SIG-M5 (cell line): ENCODE results near the gene SGK1.
"Not testable (repeated sequence)": the region's sequence is repeated elsewhere in the genome, so short reads cannot be mapped to it uniquely, and the experiment has no call there.

Source experiments
- DNase-seq: peaks from one replicate; lab custom pipeline; 2025; lab: John Stamatoyannopoulos, UW

Gene SGK1

GRCh38 chr6:134190883-134191282 is 127.0 kb downstream of the SGK1 start:
- no peak for DNase-seq

GRCh38 chr6:134187751-134188150 is 130.2 kb downstream of the SGK1 start:
- DNase-seq, result no peak

- DNase-seq, result no peak
These were observed 130.8 kb downstream of the SGK1 start for GRCh38 chr6:134187154-134187553.

GRCh38 chr6:134186355-134186754 is 131.6 kb downstream of the SGK1 start:
- no peak for DNase-seq

- no peak for DNase-seq
These were observed 132.6 kb downstream of the SGK1 start for GRCh38 chr6:134185277-134185676.

- DNase-seq, result no peak
These were observed 134.1 kb downstream of the SGK1 start for GRCh38 chr6:134183844-134184243.

GRCh38 chr6:134182528-134182927 is 135.4 kb downstream of the SGK1 start:
- no peak for DNase-seq

- not testable (repeated sequence) for DNase-seq
These were observed 136.2 kb downstream of the SGK1 start for GRCh38 chr6:134181726-134182125.

GRCh38 chr6:134181251-134181650 is 136.7 kb downstream of the SGK1 start:
- DNase-seq, result not testable (repeated sequence)

GRCh38 chr6:134180540-134180939 is 137.4 kb downstream of the SGK1 start:
- not testable (repeated sequence) for DNase-seq

- DNase-seq, result no peak
These were observed 139.5 kb downstream of the SGK1 start for GRCh38 chr6:134178161-134179044.

- no peak for DNase-seq
These were observed 140.2 kb downstream of the SGK1 start for GRCh38 chr6:134177753-134178160.

GRCh38 chr6:134177236-134177635 is 140.7 kb downstream of the SGK1 start:
- no peak for DNase-seq

- DNase-seq, result no peak
These were observed 141.5 kb downstream of the SGK1 start for GRCh38 chr6:134176264-134176975.

- DNase-seq, result no peak
These were observed 142.2 kb downstream of the SGK1 start for GRCh38 chr6:134175532-134176263.

- DNase-seq, result no peak
These were observed 143.0 kb downstream of the SGK1 start for GRCh38 chr6:134174672-134175531.

- DNase-seq, result no peak
These were observed 143.8 kb downstream of the SGK1 start for GRCh38 chr6:134173936-134174671.

GRCh38 chr6:134173366-134173725 is 144.6 kb downstream of the SGK1 start:
- no peak for DNase-seq

GRCh38 chr6:134172706-134173365 is 145.1 kb downstream of the SGK1 start:
- DNase-seq, result no peak

- no peak for DNase-seq
These were observed 145.7 kb downstream of the SGK1 start for GRCh38 chr6:134172020-134172705.
